ENCODE measurements around the gene RAB37. TPM values are rescaled to one million over a fixed set of nuclear protein-coding genes. Genes with fewer than 3 reads are reported as not detected.

RAB37 gene
- total and polyA plus RNA-seq, 3 donors from 2014 or later: 0.81 to 1.9 (median 0.94) TPM

DNA sequence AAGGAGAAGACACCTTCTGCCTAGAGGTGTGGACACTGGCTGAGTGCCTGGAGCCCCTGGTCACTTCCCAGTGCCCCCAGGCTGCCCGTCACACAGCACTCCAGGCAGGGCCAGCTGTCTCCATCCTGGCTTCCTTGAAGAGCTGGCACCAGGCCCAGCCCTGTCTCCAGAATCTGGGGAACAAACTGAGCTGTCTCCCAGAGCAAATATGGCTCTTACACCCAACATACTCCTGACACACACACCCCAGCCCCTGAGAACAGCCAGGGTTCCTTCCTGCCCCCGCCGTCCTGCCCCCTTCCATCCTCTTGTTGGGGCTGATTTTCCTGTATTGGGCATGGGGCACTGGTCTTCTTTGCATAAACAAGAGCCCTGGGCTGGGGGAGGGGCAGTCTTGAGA is 20.4 kb downstream of the RAB37 start:
- Histone ChIP-seq H3K27me3 (no peaks in the 10 kb centered on the region), H3K9me3 (no peaks in the 10 kb centered on the region), H3K36me3 (ENCODE audit: low read depth, missing control alignments) (no peaks in the 10 kb centered on the region), H3K4me1 (peaks cover 50% of the 10 kb centered on the region), H3K27ac (peak overlapping the region; percentile 12 to 14), H3K4me3 (no peak overlapping the region)
- 57 to 70% methylated on average over 3 of the region's 3 CpGs for WGBS, 2 donors
- DNase-seq: no peak
- TF ChIP-seq POLR2A (IDR thresholded peaks at IDR 0.05) (no peak), CTCF (IDR thresholded peaks at IDR 0.05) (no peak)
- intact Hi-C loops (cut with DNase I; ENCODE audit: low total_unique reads): no loop called here

- 49 to 52% methylated on average over 22 to 26 of the region's 26 CpGs for WGBS, 2 donors
- Histone ChIP-seq H3K4me1 (peaks cover 56% of the 10 kb centered on the region), H3K9me3 (no peaks in the 10 kb centered on the region), H3K4me3 (no peak overlapping the region), H3K27me3 (no peaks in the 10 kb centered on the region), H3K36me3 (ENCODE audit: low read depth, missing control alignments) (no peaks in the 10 kb centered on the region), H3K27ac (peak overlapping the region; percentile 12 to 14)
- intact Hi-C loops (cut with DNase I; ENCODE audit: low total_unique reads): no loop called here
- TF ChIP-seq CTCF (IDR thresholded peaks at IDR 0.05): no peak
- no peak for TF ChIP-seq POLR2A (IDR thresholded peaks at IDR 0.05)
- DNase-seq: no peak
These were observed 21.1 kb downstream of the RAB37 start for GRCh38 chr17:74757931-74758847.

GRCh38 chr17:74758848-74759168 is 21.8 kb downstream of the RAB37 start:
- Histone ChIP-seq H3K4me3 (no peak overlapping the region), H3K9me3 (no peaks in the 10 kb centered on the region), H3K36me3 (ENCODE audit: low read depth, missing control alignments) (no peaks in the 10 kb centered on the region), H3K27me3 (no peaks in the 10 kb centered on the region), H3K4me1 (peaks cover 60% of the 10 kb centered on the region), H3K27ac (peak overlapping the region; percentile 12 to 14)
- WGBS, 2 donors: 82 to 100% methylated on average over 1 to 2 of the region's 2 CpGs
- TF ChIP-seq CTCF (IDR thresholded peaks at IDR 0.05): no peak
- no peak for TF ChIP-seq POLR2A (IDR thresholded peaks at IDR 0.05)
- no peak for DNase-seq
- intact Hi-C loops (cut with DNase I; ENCODE audit: low total_unique reads): no loop called here

DNA sequence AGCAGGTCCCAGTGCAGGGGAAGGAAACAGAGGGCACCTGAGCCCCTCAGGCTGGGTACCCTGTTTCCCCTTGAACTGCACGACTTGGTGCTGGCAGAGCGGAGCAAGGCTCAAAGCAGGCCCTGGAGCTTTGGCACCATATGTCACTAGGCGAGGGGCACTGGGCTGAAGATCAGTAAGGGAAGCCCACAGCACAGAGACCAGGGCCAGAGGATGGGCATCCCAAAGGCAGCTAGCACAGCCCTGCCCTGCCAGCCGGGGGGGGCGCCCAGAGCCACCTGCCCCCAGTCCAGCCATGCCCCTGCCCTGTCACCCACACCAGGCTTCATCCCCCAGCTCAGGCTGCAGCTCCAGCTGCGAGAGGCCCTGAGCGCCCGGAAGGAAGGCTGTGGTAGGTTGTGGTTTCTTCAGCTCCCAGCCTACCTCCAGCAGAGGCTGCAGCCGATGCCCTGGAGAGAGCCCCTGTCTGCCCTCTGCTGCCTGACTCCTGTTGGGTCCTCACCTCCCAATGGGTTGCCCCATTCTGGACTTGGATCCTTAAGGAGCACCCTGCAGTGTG is 22.3 kb downstream of the RAB37 start:
- intact Hi-C loops (cut with DNase I; ENCODE audit: low total_unique reads): no loop called here
- H3K27ac ChIP-seq: peak overlapping the region in 1 of 2 donors; percentile 14
- TF ChIP-seq CTCF (IDR thresholded peaks at IDR 0.05) (no peak), POLR2A (IDR thresholded peaks at IDR 0.05) (no peak)

More for the DNA sequence above, 22.3 kb downstream of the RAB37 start:
- DNase-seq: no peak
- Histone ChIP-seq H3K4me3 (no peak overlapping the region), H3K9me3 (no peaks in the 10 kb centered on the region), H3K27me3 (no peaks in the 10 kb centered on the region), H3K36me3 (ENCODE audit: low read depth, missing control alignments) (no peaks in the 10 kb centered on the region), H3K4me1 (peaks cover 60% of the 10 kb centered on the region)
- 55 to 65% methylated on average over 4 to 9 of the region's 9 CpGs for WGBS, 2 donors

Data from testis (tissue), 3 donors.